HCT116 (cell line): ENCODE measurements around the gene OBSCN. TPM values are rescaled to one million over a fixed set of nuclear protein-coding genes. Genes with fewer than 3 reads are reported as not detected.

Source experiments
- ATAC-seq: fragments of 200-7000 bp; cut with Tn5 transposase; 2 replicates; pipeline ENCODE4 v1.9.1; 2020; ENCODE audit warnings: mild to moderate bottlenecking, moderate library complexity
- BruUV-seq: library from RNA; stranded (reverse); fragments of 400-500 nt; replicated peaks from 2 replicates; lab custom pipeline; 2021; lab: Mats Ljungman, UMichigan
- CTCF ChIA-PET: fragments of 300-600 bp; sonication (Branson Sonifier 250); formaldehyde crosslinking; loops from one replicate; lab custom pipeline; 2021; ENCODE audit warnings: antibody characterized with exemption; lab: Charles Lee
- POLR2A ChIA-PET: fragments of 300-600, 350-600 bp; sonication (Branson Sonifier 250); formaldehyde crosslinking; loops from one replicate; lab custom pipeline; 2021; ENCODE audit warnings: antibody characterized with exemption; lab: Charles Lee
- RAD21 ChIA-PET, 2 experiments: fragments of 300-600 bp; sonication (Branson Sonifier 250); formaldehyde crosslinking; loops; one replicate each; lab custom pipeline; 2023; ENCODE audit warnings: low total read pairs in 2 of 2; ENCODE audit not compliant: uncharacterized antibody in 2 of 2, unreplicated experiment in 2 of 2, low non-redundant PET in 1 of 2; lab: Charles Lee
- DNase-seq: peaks from one replicate; pipeline ENCODE4 v3.0.0-alpha.2; 2010; ENCODE audit warnings: low read depth, low spot score
- H2AFZ ChIP-seq: fragments of 200-600 bp; shearing (Covaris generic), sonication (generic); 2 replicates; pipeline ENCODE4 v1.6.1; 2017; ENCODE audit warnings: low read depth, mixed run types, mixed read lengths, antibody characterized with exemption, low read length; ENCODE audit not compliant: poor library complexity, severe bottlenecking
- H3K27ac ChIP-seq: 2 replicates; pipeline ENCODE4 v1.5.1; 2012; ENCODE audit warnings: low read depth, low read length
- H3K27me3 ChIP-seq: fragments of 200-600 bp; sonication (generic); 2 replicates; pipeline ENCODE4 v1.6.1; 2016; ENCODE audit warnings: mixed run types, low read length, mixed read lengths; ENCODE audit not compliant: insufficient read depth
- H3K36me3 ChIP-seq, 2 experiments: fragments of 200-500 bp in 1 of 2; fragments of 200-600 bp in 1 of 2; sonication (Bioruptor generic) in 1 of 2; sonication (generic) in 1 of 2; 2 replicates each; pipeline versions ENCODE4 v1.5.1 to v1.6.1; 2014 to 2016; ENCODE audit warnings: low read length in 2 of 2, inconsistent platforms in 1 of 2, mixed read lengths in 1 of 2, mixed run types in 1 of 2; ENCODE audit not compliant: insufficient read depth in 2 of 2, control insufficient read depth in 1 of 2
- H3K4me1 ChIP-seq, 2 experiments: fragments of 200-600 bp in 1 of 2; sonication (generic) in 1 of 2; 2 replicates each; pipeline versions ENCODE4 v1.5.1 to v1.6.1; 2012 to 2017; ENCODE audit warnings: low read length in 2 of 2, inconsistent platforms in 1 of 2, mild to moderate bottlenecking in 1 of 2, mixed read lengths in 1 of 2, mixed run types in 1 of 2, moderate library complexity in 1 of 2; ENCODE audit not compliant: insufficient read depth in 2 of 2, control insufficient read depth in 1 of 2
- H3K4me2 ChIP-seq: fragments of 200-600 bp; sonication (generic); 2 replicates; pipeline ENCODE4 v1.6.1; 2017; ENCODE audit warnings: mixed run types, low read length, mixed read lengths
- H3K4me3 ChIP-seq, 2 experiments: fragments of 200-600 bp in 1 of 2; sonication (generic) in 1 of 2; replicated peaks in 1 of 2; 2 replicates each; pipeline ENCODE4 v1.5.1; 2011 to 2016; ENCODE audit warnings: low read length in 2 of 2, control low read depth in 1 of 2, low read depth in 1 of 2, mild to moderate bottlenecking in 1 of 2, mixed read lengths in 1 of 2, mixed run types in 1 of 2
- H3K79me2 ChIP-seq: fragments of 200-600 bp; sonication (generic); 2 replicates; pipeline ENCODE4 v1.6.1; 2017; ENCODE audit warnings: mild to moderate bottlenecking, mixed run types, low read length, moderate library complexity, mixed read lengths; ENCODE audit not compliant: insufficient read depth
- H3K9ac ChIP-seq: fragments of 200-600 bp; sonication (generic); 2 replicates; pipeline ENCODE4 v1.6.1; 2016; ENCODE audit warnings: low read length, mixed read lengths
- H3K9me2 ChIP-seq: fragments of 200-600 bp; sonication (generic), shearing (Covaris generic); 2 replicates; pipeline ENCODE4 v1.6.1; 2017; ENCODE audit warnings: mixed run types, mild to moderate bottlenecking, moderate library complexity; ENCODE audit not compliant: insufficient read depth
- H3K9me3 ChIP-seq, 2 experiments: fragments of 200-500 bp in 1 of 2; fragments of 200-600 bp in 1 of 2; sonication (Bioruptor generic) in 1 of 2; sonication (generic) in 1 of 2; 2 replicates each; pipeline ENCODE4 v1.6.1; 2014 to 2017; ENCODE audit warnings: low read length in 2 of 2, mixed read lengths in 2 of 2, inconsistent platforms in 1 of 2, low read depth in 1 of 2, mild to moderate bottlenecking in 1 of 2, mixed run types in 1 of 2, moderate library complexity in 1 of 2; ENCODE audit not compliant: control insufficient read depth in 1 of 2, insufficient read depth in 1 of 2
- H4K20me1 ChIP-seq: fragments of 200-600 bp; sonication (generic), shearing (Covaris generic); 2 replicates; pipeline ENCODE4 v1.6.1; 2017; ENCODE audit warnings: mixed run types, mild to moderate bottlenecking, moderate library complexity; ENCODE audit not compliant: insufficient read depth
- CBX3 ChIP-seq: IDR thresholded peaks from 2 replicates; pipeline ENCODE4 v1.6.1; 2012; ENCODE audit warnings: low read depth
- CEBPB ChIP-seq: IDR thresholded peaks from 2 replicates; pipeline ENCODE4 v1.6.1; 2012; ENCODE audit warnings: low read depth
- EZH2 ChIP-seq: fragments of 200-600 bp; sonication (generic); IDR thresholded peaks from 2 replicates; pipeline ENCODE4 v1.6.1; 2017; ENCODE audit warnings: antibody characterized with exemption, mixed run types
- EZH2phosphoT487 ChIP-seq: fragments of 200-600 bp; IDR thresholded peaks from 2 replicates; pipeline ENCODE4 v1.6.1; 2018; ENCODE audit warnings: antibody characterized with exemption, borderline replicate concordance
- POLR2A ChIP-seq: IDR thresholded peaks from 2 replicates; pipeline ENCODE4 v1.7.0; 2011; ENCODE audit warnings: borderline replicate concordance; ENCODE audit not compliant: insufficient read depth, insufficient read length; ENCODE audit errors: extremely low read depth
- POLR2AphosphoS5 ChIP-seq: IDR thresholded peaks from 2 replicates; pipeline ENCODE4 v1.6.1; 2011; ENCODE audit warnings: mild to moderate bottlenecking, low read depth, low read length, moderate library complexity
- REST ChIP-seq: IDR thresholded peaks from 2 replicates; pipeline ENCODE4 v1.6.1; 2012; ENCODE audit warnings: low read depth
- SIN3A ChIP-seq: IDR thresholded peaks from 2 replicates; pipeline ENCODE4 v1.6.1; 2012; ENCODE audit warnings: low read depth
- SP1 ChIP-seq: IDR thresholded peaks from 2 replicates; pipeline ENCODE4 v1.6.1; 2012; ENCODE audit warnings: low read depth
- SRF ChIP-seq: IDR thresholded peaks from 2 replicates; pipeline ENCODE4 v1.6.1; 2012; ENCODE audit warnings: low read depth
- TCF7L2 ChIP-seq: IDR thresholded peaks from 2 replicates; pipeline ENCODE4 v1.7.0; 2011; ENCODE audit warnings: borderline replicate concordance, inconsistent platforms; ENCODE audit not compliant: insufficient read depth, insufficient read length; ENCODE audit errors: extremely low read depth
- ZFX ChIP-seq: fragments of 450-650 bp; IDR thresholded peaks from 2 replicates; pipeline ENCODE4 v1.6.1; 2017
- intact Hi-C: fragments of 100-400 bp; cut with micrococcal nuclease; formaldehyde crosslinking; loops from 2 replicates; pipeline ENCODE4 v1.10.0; 2022
- total RNA-seq: library from RNA; stranded (reverse); gene quantifications from one replicate; pipeline ENCODE4 v1.2.1, GENCODE V29; 2021; ENCODE audit not compliant: unreplicated experiment
- TF ChIP-seq, protein P1 (sequence below): IDR thresholded peaks from 2 replicates; pipeline ENCODE4 v1.6.1; 2012
- TF ChIP-seq, protein P2 (sequence below), 3 experiments: fragments of 200-600 bp in 1 of 3; sonication (generic) in 1 of 3; IDR thresholded peaks in 2 of 3; conservative IDR thresholded peaks in 1 of 3; 2 replicates each; pipeline ENCODE4 v1.5.1; 2012 to 2017; ENCODE audit warnings: low read depth in 2 of 3, low read length in 2 of 3, antibody characterized with exemption in 1 of 3, borderline replicate concordance in 1 of 3, control low read depth in 1 of 3, mild to moderate bottlenecking in 1 of 3, mixed read lengths in 1 of 3, mixed run types in 1 of 3, moderate library complexity in 1 of 3; ENCODE audit not compliant: insufficient read depth in 1 of 3

Gene OBSCN
- total RNA-seq, 1 experiment from 2014 or later, result 16.6 TPM

GRCh38 chr1:228379666-228380065 lies 171.8 kb downstream of the OBSCN start:
- DNase-seq (no peak), ATAC-seq (no peak)
- no peaks in the 10 kb centered on the region for H4K20me1 ChIP-seq
- RAD21 ChIA-PET, result no interaction called here
- TF ChIP-seq ZFX, result no peak
- TF ChIP-seq EZH2, result no peak
- TF ChIP-seq SIN3A, result no peak
- TF ChIP-seq CBX3, result no peak
- TF ChIP-seq SP1, result no peak
- no peak for TF ChIP-seq EZH2phosphoT487
- no peak for TF ChIP-seq CEBPB
- no peak for TF ChIP-seq TCF7L2
- TF ChIP-seq POLR2A, result no peak
- no peak for TF ChIP-seq SRF
- BruUV-seq, result no TSS peak
- POLR2A ChIA-PET, result no interaction called here
- no peaks in the 10 kb centered on the region for H3K9me3 ChIP-seq
- H3K9ac ChIP-seq, result no peak overlapping the region
- H3K4me3 ChIP-seq, result no peak overlapping the region
- H3K9me2 ChIP-seq, result no peaks in the 10 kb centered on the region
- intact Hi-C loops, result loop anchor here (2.0 kb wide), 1 partner anchor 135 kb away; no protein-coding TSS in a partner anchor
- H3K36me3 ChIP-seq, result no peaks in the 10 kb centered on the region
- CTCF ChIA-PET, result no interaction called here
- H3K4me2 ChIP-seq, result no peak overlapping the region
- no peak overlapping the region for H3K27ac ChIP-seq
- H3K79me2 ChIP-seq, result no peaks in the 10 kb centered on the region
- no peak overlapping the region for H2AFZ ChIP-seq
- no peaks in the 10 kb centered on the region for H3K27me3 ChIP-seq
- peaks cover 5 to 18% of the 10 kb centered on the region in 2 experiments for H3K4me1 ChIP-seq

GRCh38 chr1:228381356-228381755 lies 173.5 kb downstream of the OBSCN start:
- Histone ChIP-seq H3K4me1 (peaks cover 5 to 18% of the 10 kb centered on the region in 2 experiments), H2AFZ (no peak overlapping the region), H3K9ac (no peak overlapping the region), H4K20me1 (no peaks in the 10 kb centered on the region), H3K27ac (no peak overlapping the region), H3K9me3 (no peaks in the 10 kb centered on the region), H3K4me2 (no peak overlapping the region), H3K36me3 (no peaks in the 10 kb centered on the region), H3K79me2 (no peaks in the 10 kb centered on the region), H3K27me3 (no peaks in the 10 kb centered on the region), H3K4me3 (no peak overlapping the region), H3K9me2 (no peaks in the 10 kb centered on the region)
- CTCF ChIA-PET, result no interaction called here
- no peak for TF ChIP-seq EZH2phosphoT487
- TF ChIP-seq REST, result no peak
- TF ChIP-seq, protein P1, sequence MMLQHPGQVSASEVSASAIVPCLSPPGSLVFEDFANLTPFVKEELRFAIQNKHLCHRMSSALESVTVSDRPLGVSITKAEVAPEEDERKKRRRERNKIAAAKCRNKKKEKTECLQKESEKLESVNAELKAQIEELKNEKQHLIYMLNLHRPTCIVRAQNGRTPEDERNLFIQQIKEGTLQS, result no peak
- no peak for TF ChIP-seq POLR2AphosphoS5
- TF ChIP-seq, protein P2, sequence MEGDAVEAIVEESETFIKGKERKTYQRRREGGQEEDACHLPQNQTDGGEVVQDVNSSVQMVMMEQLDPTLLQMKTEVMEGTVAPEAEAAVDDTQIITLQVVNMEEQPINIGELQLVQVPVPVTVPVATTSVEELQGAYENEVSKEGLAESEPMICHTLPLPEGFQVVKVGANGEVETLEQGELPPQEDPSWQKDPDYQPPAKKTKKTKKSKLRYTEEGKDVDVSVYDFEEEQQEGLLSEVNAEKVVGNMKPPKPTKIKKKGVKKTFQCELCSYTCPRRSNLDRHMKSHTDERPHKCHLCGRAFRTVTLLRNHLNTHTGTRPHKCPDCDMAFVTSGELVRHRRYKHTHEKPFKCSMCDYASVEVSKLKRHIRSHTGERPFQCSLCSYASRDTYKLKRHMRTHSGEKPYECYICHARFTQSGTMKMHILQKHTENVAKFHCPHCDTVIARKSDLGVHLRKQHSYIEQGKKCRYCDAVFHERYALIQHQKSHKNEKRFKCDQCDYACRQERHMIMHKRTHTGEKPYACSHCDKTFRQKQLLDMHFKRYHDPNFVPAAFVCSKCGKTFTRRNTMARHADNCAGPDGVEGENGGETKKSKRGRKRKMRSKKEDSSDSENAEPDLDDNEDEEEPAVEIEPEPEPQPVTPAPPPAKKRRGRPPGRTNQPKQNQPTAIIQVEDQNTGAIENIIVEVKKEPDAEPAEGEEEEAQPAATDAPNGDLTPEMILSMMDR (IDR thresholded peaks at IDR 0.05 in 2 of 3, conservative IDR thresholded peaks at IDR 0.05 in 1 of 3; ENCODE audit: borderline replicate concordance in 1 of 3, insufficient read depth in 1 of 3, low read depth in 2 of 3, low read length in 2 of 3), result no peak
- no peak for DNase-seq
- intact Hi-C loops, result no loop called here
- no TSS peak for BruUV-seq
- POLR2A ChIA-PET, result no interaction called here
- ATAC-seq, result no peak
- RAD21 ChIA-PET, result no interaction called here
